Activated CD4-positive, alpha-beta T cell treated with anti-CD3 and anti-CD28 coated beads, Interleukin-2, amount 50 U/mL, for 24 hours (primary cell): ENCODE data around the gene GUSB.
"Not testable (repeated sequence)": the region's sequence is repeated elsewhere in the genome, so short reads cannot be mapped to it uniquely, and the experiment has no call there.

Source experiments
- DNase-seq, 2 donors: peaks; one replicate each; pipeline ENCODE4 v3.0.0-alpha.2; 2020; ENCODE audit warnings: low read depth in 1 of 2, low spot score in 1 of 2

Gene GUSB

GRCh38 chr7:65975814-65976445 lies 6.1 kb downstream of the GUSB start:
- DNase-seq: no peak

- no peak for DNase-seq
These were observed 7.1 kb downstream of the GUSB start for GRCh38 chr7:65974876-65975275.

- no peak for DNase-seq
These were observed 7.7 kb downstream of the GUSB start for GRCh38 chr7:65974191-65974801.

GRCh38 chr7:65972976-65973375 lies 9.0 kb downstream of the GUSB start:
- DNase-seq: no peak

GRCh38 chr7:65971021-65971420 lies 11.0 kb downstream of the GUSB start:
- no peak for DNase-seq

GRCh38 chr7:65968256-65969185 lies 13.5 kb downstream of the GUSB start:
- DNase-seq: no peak

- DNase-seq: no peak
These were observed 14.5 kb downstream of the GUSB start for GRCh38 chr7:65967361-65968155.

GRCh38 chr7:65966146-65966545 lies 15.9 kb downstream of the GUSB start:
- no peak for DNase-seq

- not testable (repeated sequence) for DNase-seq
These were observed 17.3 kb downstream of the GUSB start for GRCh38 chr7:65964671-65965070.

GRCh38 chr7:65962033-65962432 lies 20.0 kb downstream of the GUSB start:
- DNase-seq: no peak

- no peak for DNase-seq
These were observed 21.5 kb downstream of the GUSB start for GRCh38 chr7:65960351-65961074.

GRCh38 chr7:65955718-65956117 lies 26.3 kb downstream of the GUSB start:
- DNase-seq: no peak

- DNase-seq: no peak
These were observed 28.0 kb downstream of the GUSB start for GRCh38 chr7:65953890-65954450.

- DNase-seq: no peak
These were observed 28.9 kb downstream of the GUSB start for GRCh38 chr7:65953001-65953720.

- no peak for DNase-seq
These were observed 30.0 kb downstream of the GUSB start for GRCh38 chr7:65951837-65952578.

- DNase-seq: no peak
These were observed 35.1 kb downstream of the GUSB start for GRCh38 chr7:65946904-65947303.

- not testable (repeated sequence) for DNase-seq
These were observed 36.2 kb downstream of the GUSB start for GRCh38 chr7:65945787-65946186.

- DNase-seq: no peak
These were observed 43.6 kb downstream of the GUSB start for GRCh38 chr7:65938336-65938895.

GRCh38 chr7:65937296-65937695 lies 44.7 kb downstream of the GUSB start:
- no peak for DNase-seq
